HG03039 (cell line): Measurements from ENCODE around the gene KRT7.

Source experiments
- ATAC-seq: cut with Tn5 transposase; IDR thresholded peaks from one replicate; pipeline ENCODE4 v1.9.1; 2021; ENCODE audit warnings: mild to moderate bottlenecking, moderate library complexity; ENCODE audit not compliant: unreplicated experiment

KRT7 gene

GRCh38 chr12:52199294-52199919 is 33.6 kb upstream of the KRT7 start:
- ATAC-seq, result no peak

GRCh38 chr12:52200086-52200780 is 32.8 kb upstream of the KRT7 start:
- ATAC-seq, result no peak

GRCh38 chr12:52200781-52201450 is 32.1 kb upstream of the KRT7 start:
- ATAC-seq, result no peak

GRCh38 chr12:52201451-52201839 is 31.6 kb upstream of the KRT7 start:
- ATAC-seq, result no peak

- no peak for ATAC-seq
These were observed 30.5 kb upstream of the KRT7 start for GRCh38 chr12:52202361-52203078.

- no peak for ATAC-seq
These were observed 29.7 kb upstream of the KRT7 start for GRCh38 chr12:52203079-52203921.

- no peak for ATAC-seq
These were observed 28.7 kb upstream of the KRT7 start for GRCh38 chr12:52204095-52204930.

GRCh38 chr12:52204931-52205505 is 28.0 kb upstream of the KRT7 start:
- ATAC-seq, result no peak

GRCh38 chr12:52205612-52206303 is 27.3 kb upstream of the KRT7 start:
- no peak for ATAC-seq

GRCh38 chr12:52206304-52207040 is 26.6 kb upstream of the KRT7 start:
- no peak for ATAC-seq

GRCh38 chr12:52207106-52207505 is 25.9 kb upstream of the KRT7 start:
- no peak for ATAC-seq

GRCh38 chr12:52207895-52208294 is 25.1 kb upstream of the KRT7 start:
- ATAC-seq, result no peak

GRCh38 chr12:52208424-52209165 is 24.4 kb upstream of the KRT7 start:
- no peak for ATAC-seq

- no peak for ATAC-seq
These were observed 23.7 kb upstream of the KRT7 start for GRCh38 chr12:52209321-52209720.

GRCh38 chr12:52210186-52210924 is 22.7 kb upstream of the KRT7 start:
- no peak for ATAC-seq

GRCh38 chr12:52210925-52211650 is 22.0 kb upstream of the KRT7 start:
- no peak for ATAC-seq
